ENCODE data around the gene STK39. TPM values are rescaled to one million over a fixed set of nuclear protein-coding genes. Genes with fewer than 3 reads are reported as not detected.

Gene STK39
- total and polyA plus RNA-seq, 2 of the 4 experiments (the other 2 are of a cell fraction): 11.8 to 16.4 TPM

DNA sequence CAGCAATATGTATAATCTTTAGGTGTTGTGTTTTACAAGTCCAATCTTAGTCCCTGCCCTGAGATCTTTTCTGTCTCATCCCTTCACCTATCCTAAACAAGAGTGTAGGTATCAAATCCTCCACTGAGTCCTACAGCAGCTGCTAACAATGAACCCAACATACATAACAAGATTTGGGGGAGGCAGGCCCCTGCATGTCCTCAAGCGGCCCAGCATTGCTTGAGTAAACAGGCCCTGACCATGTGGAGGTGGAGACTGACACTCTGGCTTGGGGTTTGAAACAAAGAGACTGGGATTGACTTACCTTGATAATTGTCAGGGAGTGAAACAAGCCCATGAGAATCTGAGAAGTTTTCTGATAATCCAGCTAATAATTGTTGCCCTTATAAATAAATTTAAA lies 213.4 kb downstream of the STK39 start:
- intact Hi-C loops (cut with micrococcal nuclease): loop anchor here (5.0 kb wide), 1 partner anchor 47 kb away; no protein-coding TSS in a partner anchor
- 0 out of 2 replicates have a peak overlapping the region, but pooled peaks have one; percentile 22 for H3K14ac ChIP-seq (replicated peaks; ENCODE audit: low read depth, low read length)
- 0 out of 2 replicates have a peak overlapping the region, but pooled peaks have one; percentile 29 for H2BK120ac ChIP-seq (ENCODE audit: low read depth, low read length)
- H3K23ac ChIP-seq (ENCODE audit: low read depth, low read length): no peak overlapping the region
- H4K91ac ChIP-seq (ENCODE audit: insufficient read depth, low read depth, low read length): peak overlapping the region; percentile 42; the same call in 1 of the 2 replicates
- peak overlapping the region; percentile 33; the same call in 1 of the 3 replicates for H2BK15ac ChIP-seq (ENCODE audit: low read depth, low read length)
- in situ Hi-C loops (cut with MboI; ENCODE audit: low sequenced_read_pairs): no loop called here
- POLR2A ChIA-PET (ENCODE audit: unreplicated experiment): no interaction called here
- no peak overlapping the region for H2AK9ac ChIP-seq (replicated peaks; ENCODE audit: low read depth, low read length, poor library complexity)
- H3K4ac ChIP-seq (ENCODE audit: low read depth, low read length): no peak overlapping the region
- H2AK5ac ChIP-seq (ENCODE audit: low read depth, low read length): no peak overlapping the region
- TF ChIP-seq, protein P1, sequence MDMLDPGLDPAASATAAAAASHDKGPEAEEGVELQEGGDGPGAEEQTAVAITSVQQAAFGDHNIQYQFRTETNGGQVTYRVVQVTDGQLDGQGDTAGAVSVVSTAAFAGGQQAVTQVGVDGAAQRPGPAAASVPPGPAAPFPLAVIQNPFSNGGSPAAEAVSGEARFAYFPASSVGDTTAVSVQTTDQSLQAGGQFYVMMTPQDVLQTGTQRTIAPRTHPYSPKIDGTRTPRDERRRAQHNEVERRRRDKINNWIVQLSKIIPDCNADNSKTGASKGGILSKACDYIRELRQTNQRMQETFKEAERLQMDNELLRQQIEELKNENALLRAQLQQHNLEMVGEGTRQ (IDR thresholded peaks at IDR 0.05; ENCODE audit: low read depth, low read length): no peak
- TF ChIP-seq, protein P2, sequence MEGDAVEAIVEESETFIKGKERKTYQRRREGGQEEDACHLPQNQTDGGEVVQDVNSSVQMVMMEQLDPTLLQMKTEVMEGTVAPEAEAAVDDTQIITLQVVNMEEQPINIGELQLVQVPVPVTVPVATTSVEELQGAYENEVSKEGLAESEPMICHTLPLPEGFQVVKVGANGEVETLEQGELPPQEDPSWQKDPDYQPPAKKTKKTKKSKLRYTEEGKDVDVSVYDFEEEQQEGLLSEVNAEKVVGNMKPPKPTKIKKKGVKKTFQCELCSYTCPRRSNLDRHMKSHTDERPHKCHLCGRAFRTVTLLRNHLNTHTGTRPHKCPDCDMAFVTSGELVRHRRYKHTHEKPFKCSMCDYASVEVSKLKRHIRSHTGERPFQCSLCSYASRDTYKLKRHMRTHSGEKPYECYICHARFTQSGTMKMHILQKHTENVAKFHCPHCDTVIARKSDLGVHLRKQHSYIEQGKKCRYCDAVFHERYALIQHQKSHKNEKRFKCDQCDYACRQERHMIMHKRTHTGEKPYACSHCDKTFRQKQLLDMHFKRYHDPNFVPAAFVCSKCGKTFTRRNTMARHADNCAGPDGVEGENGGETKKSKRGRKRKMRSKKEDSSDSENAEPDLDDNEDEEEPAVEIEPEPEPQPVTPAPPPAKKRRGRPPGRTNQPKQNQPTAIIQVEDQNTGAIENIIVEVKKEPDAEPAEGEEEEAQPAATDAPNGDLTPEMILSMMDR (conservative IDR thresholded peaks at IDR 0.05; ENCODE audit: low read depth, low read length): no peak
- no peak for TF ChIP-seq CHD1 (IDR thresholded peaks at IDR 0.05; ENCODE audit: low read depth, low read length)
- no peak for TF ChIP-seq CEBPB (IDR thresholded peaks at IDR 0.05; ENCODE audit: low read depth, low read length)
- TF ChIP-seq SMC3 (IDR thresholded peaks at IDR 0.05; ENCODE audit: low read depth, low read length): no peak
- no peak for TF ChIP-seq RAD21 (IDR thresholded peaks at IDR 0.05; ENCODE audit: low read length)
- no peak for TF ChIP-seq FOS (IDR thresholded peaks at IDR 0.05; ENCODE audit: low read depth, low read length)
- TF ChIP-seq RFX5 (IDR thresholded peaks at IDR 0.05; ENCODE audit: low read depth, low read length): no peak
- TF ChIP-seq, protein P3, sequence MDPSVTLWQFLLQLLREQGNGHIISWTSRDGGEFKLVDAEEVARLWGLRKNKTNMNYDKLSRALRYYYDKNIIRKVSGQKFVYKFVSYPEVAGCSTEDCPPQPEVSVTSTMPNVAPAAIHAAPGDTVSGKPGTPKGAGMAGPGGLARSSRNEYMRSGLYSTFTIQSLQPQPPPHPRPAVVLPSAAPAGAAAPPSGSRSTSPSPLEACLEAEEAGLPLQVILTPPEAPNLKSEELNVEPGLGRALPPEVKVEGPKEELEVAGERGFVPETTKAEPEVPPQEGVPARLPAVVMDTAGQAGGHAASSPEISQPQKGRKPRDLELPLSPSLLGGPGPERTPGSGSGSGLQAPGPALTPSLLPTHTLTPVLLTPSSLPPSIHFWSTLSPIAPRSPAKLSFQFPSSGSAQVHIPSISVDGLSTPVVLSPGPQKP (IDR thresholded peaks at IDR 0.05; ENCODE audit: borderline replicate concordance, low read depth, low read length): no peak
- no peak for TF ChIP-seq NFE2L2 (IDR thresholded peaks at IDR 0.05; ENCODE audit: low read depth, low read length)
- TF ChIP-seq POLR2A (IDR thresholded peaks at IDR 0.05; ENCODE audit: low read depth, low read length): no peak
- no peak for TF ChIP-seq MAZ (IDR thresholded peaks at IDR 0.05; ENCODE audit: borderline replicate concordance, low read depth, low read length)
- no peak for TF ChIP-seq MAFK (IDR thresholded peaks at IDR 0.05; ENCODE audit: low read depth, low read length)
- no peak for TF ChIP-seq RCOR1 (IDR thresholded peaks at IDR 0.05; ENCODE audit: insufficient replicate concordance, low read length)
- no peak overlapping the region for H2BK20ac ChIP-seq (ENCODE audit: low read depth, low read length)
- H3K4me2 ChIP-seq (ENCODE audit: low read depth, low read length): no peak overlapping the region
- no CpG with 5 or more reads among the region's 1 CpG for WGBS, 2 experiments (ENCODE audit: extremely low coverage in 2 of 2, insufficient read length in 1 of 2)
- H2AFZ ChIP-seq (replicated peaks; ENCODE audit: low read length, poor library complexity): no peak overlapping the region
- H3K4me3 ChIP-seq (ENCODE audit: insufficient read depth, low read depth, low read length): no peak overlapping the region
- no peaks in the 10 kb centered on the region for H3K9me1 ChIP-seq (ENCODE audit: insufficient read depth, low read length)
- H3K79me1 ChIP-seq (ENCODE audit: low read depth in 1 of 2, low read length in 2 of 2): peaks cover 4 to 20% of the 10 kb centered on the region in 2 experiments; a peak in 3 of 4 replicates
- H4K5ac ChIP-seq (ENCODE audit: low read depth, low read length): no peak overlapping the region
- CTCF ChIA-PET: no interaction called here
- H3K4me1 ChIP-seq (ENCODE audit: control insufficient read depth, insufficient read depth, low read length): peaks cover 11% of the 10 kb centered on the region
- no peak for ATAC-seq (ENCODE audit: low read depth)
- dilution Hi-C loops (cut with HindIII; ENCODE audit: low sequenced_read_pairs, unreplicated experiment): no loop called here
- peak overlapping the region; percentile 6 for H2BK5ac ChIP-seq (ENCODE audit: low read depth, low read length, poor library complexity, severe bottlenecking)
- H3K27me3 ChIP-seq (ENCODE audit: control insufficient read depth, insufficient read depth, low read length): no peaks in the 10 kb centered on the region
- H4K8ac ChIP-seq (ENCODE audit: low read depth in 2 of 2, low read length in 2 of 2): no peak overlapping the region
- peaks cover 8% of the 10 kb centered on the region for H3K36me3 ChIP-seq (ENCODE audit: control insufficient read depth, insufficient read depth, low read length)
- no peaks in the 10 kb centered on the region for H3K9me3 ChIP-seq (ENCODE audit: control insufficient read depth, insufficient read depth, low read length)
- H3K18ac ChIP-seq (ENCODE audit: low read depth, low read length): 0 out of 2 replicates have a peak overlapping the region, but pooled peaks have one; percentile 9
- BruUV-seq (replicated peaks): no TSS peak
- H3K9ac ChIP-seq (ENCODE audit: low read depth, low read length): no peak overlapping the region
- no peak overlapping the region; the same call in 1 of the 2 replicates for H3K27ac ChIP-seq (ENCODE audit: insufficient read depth, low read length)
- no peak for DNase-seq
- no peaks in the 10 kb centered on the region for H4K20me1 ChIP-seq (ENCODE audit: insufficient read depth, low read length)
- no peak overlapping the region for H3K56ac ChIP-seq (ENCODE audit: extremely low read depth, insufficient read depth, low read length)
